LNCAP (cell line): ENCODE data around the gene MARK4.

Source experiments
- TF ChIP-seq, protein P1 (sequence below): fragments of 450-650 bp; IDR thresholded peaks from 2 replicates; pipeline ENCODE4 v1.5.1; 2017; ENCODE audit warnings: mild to moderate bottlenecking

The MARK4 gene

DNA sequence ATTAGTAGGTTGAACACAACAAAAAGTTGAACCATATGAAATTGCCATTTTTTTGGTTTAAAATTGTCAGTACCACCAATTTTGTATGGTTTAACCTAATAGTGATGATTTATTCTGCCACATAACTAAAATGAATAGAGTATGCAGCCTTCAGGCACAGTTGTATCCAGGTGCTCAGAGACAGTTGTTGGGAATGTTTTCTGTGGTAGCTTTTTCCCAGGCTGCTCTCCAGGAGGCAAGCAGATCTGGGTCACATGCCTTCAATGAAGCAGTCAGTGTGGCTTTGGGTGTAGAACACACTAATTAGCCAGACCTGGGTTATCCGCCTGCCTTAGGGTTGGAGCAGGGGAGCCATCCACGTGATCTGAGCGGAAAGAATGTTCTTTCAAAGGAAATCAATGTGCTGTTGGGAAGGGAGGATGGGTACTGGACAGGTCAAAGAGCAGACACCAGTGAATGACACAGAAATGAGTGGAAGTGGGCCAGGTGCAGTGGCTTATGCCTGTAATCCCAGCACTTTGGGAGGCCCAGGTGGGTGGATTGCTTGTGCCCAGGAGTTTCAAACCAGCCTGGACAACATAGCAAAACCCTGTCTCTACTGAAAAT is 28.6 kb downstream of the MARK4 start:
- TF ChIP-seq, protein P1, sequence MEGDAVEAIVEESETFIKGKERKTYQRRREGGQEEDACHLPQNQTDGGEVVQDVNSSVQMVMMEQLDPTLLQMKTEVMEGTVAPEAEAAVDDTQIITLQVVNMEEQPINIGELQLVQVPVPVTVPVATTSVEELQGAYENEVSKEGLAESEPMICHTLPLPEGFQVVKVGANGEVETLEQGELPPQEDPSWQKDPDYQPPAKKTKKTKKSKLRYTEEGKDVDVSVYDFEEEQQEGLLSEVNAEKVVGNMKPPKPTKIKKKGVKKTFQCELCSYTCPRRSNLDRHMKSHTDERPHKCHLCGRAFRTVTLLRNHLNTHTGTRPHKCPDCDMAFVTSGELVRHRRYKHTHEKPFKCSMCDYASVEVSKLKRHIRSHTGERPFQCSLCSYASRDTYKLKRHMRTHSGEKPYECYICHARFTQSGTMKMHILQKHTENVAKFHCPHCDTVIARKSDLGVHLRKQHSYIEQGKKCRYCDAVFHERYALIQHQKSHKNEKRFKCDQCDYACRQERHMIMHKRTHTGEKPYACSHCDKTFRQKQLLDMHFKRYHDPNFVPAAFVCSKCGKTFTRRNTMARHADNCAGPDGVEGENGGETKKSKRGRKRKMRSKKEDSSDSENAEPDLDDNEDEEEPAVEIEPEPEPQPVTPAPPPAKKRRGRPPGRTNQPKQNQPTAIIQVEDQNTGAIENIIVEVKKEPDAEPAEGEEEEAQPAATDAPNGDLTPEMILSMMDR: no peak

DNA sequence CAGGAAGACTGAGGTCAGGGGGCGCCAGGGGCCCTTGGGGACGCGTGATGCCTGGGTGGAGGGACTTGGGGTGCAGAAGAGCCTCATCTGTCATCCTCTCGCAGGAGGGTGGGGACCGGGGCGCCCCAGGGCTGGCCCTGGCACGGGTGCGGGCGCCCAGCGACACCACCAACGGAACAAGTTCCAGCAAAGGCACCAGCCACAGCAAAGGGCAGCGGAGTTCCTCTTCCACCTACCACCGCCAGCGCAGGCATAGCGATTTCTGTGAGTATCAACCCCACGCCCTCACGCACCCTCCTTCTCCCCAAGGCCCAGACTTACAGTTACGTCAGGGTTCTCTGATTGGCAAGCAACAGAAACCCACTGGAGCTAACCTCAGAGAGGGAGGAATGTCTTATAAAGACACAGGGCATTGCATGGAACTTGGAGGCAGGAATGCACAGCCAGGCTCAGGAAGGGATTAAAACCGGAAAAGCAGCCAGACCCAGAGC is 29.4 kb downstream of the MARK4 start:
- TF ChIP-seq, protein P1: no peak

DNA sequence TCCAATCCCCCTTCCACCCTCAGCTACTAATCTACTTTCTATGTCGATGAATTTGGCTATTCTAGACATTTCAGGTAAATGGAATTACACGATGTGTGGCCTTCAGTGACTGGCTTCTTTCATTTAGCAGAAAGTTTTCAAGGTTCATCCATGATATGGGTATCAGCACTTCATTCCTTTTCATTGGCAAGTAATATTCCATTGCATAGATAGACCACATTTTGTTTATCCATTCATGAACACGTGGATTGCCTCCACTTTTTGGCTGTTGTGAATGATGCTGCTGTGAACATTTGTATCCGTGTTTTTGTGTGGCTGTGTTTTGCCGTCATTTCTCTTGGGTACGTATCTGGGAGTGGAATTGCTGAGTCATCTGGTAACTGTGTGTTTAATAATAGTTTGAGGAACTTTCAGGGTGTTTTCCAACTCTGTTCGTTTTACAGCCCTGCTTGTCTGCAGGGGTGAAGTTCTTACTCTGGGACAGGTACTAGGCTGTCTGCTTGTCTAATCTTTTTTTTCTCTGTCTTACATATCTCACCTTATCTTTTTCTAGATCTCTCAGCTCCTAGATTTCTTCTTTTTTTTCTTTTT is 32.5 kb downstream of the MARK4 start:
- TF ChIP-seq, protein P1: no peak

DNA sequence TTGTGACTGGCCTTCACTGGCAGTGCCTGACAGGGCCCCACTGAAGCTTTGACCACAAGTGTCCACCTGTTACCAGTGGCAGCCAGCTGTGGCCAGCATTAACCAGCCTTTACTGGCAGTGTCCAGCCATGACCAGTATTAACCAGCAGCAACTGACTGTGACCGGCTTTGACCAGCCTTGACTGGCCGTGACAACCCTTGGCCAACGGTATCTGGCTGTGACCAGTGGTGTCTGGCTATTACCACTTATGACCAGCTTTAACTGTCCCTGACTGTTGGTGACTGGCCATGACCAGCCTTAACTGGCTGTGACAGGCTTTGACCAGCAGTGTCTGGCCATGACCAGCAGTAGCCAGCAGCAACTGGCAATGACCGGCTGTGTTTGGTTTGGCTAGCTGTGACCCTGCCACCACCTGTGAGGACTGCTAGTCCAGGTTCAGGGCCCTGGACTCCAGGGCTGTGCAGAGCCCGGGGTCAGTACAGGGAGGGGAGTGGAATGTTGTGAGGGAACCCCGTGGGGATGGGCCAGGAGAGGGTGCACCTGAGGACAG is 39.4 kb downstream of the MARK4 start:
- TF ChIP-seq, protein P1: no peak

DNA sequence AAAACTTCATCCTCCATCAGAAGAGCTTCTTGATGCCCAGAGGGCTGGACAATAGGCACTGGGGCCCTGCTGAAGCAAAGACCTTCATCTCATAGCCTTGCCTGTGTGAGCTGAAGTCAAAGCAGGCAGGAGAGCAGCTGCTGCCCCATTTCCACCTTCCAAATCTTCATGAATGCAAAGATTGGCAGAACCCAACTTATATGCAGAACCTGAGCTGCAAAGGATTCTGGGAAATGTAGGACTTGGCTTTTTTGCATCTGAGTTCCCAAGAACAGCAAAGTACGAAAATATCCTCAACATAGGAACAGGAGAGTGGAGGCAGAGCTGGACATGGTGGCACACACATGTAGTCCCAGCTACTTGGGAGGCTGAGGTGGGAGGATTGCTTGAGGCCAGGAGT is 40.8 kb downstream of the MARK4 start:
- TF ChIP-seq, protein P1: no peak

DNA sequence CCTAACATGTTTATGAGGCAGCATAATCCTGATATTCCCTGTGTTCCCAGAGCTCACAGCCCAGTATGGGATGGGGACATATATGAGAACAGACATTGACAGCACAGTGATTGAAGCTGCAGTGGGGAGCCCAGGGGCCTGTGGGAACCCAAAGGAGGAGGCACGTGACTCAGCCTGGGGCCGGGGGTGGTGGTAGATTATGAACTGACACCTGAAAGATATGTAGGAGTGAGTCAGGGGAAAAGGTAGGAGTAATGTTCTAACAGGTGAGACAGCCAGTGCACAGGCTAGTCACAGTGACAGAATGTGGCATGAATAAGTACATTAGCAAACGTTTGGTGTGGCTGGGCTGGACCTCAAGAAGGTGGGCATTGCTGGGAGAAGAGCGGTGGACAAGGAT is 42.6 kb downstream of the MARK4 start:
- TF ChIP-seq, protein P1: no peak

DNA sequence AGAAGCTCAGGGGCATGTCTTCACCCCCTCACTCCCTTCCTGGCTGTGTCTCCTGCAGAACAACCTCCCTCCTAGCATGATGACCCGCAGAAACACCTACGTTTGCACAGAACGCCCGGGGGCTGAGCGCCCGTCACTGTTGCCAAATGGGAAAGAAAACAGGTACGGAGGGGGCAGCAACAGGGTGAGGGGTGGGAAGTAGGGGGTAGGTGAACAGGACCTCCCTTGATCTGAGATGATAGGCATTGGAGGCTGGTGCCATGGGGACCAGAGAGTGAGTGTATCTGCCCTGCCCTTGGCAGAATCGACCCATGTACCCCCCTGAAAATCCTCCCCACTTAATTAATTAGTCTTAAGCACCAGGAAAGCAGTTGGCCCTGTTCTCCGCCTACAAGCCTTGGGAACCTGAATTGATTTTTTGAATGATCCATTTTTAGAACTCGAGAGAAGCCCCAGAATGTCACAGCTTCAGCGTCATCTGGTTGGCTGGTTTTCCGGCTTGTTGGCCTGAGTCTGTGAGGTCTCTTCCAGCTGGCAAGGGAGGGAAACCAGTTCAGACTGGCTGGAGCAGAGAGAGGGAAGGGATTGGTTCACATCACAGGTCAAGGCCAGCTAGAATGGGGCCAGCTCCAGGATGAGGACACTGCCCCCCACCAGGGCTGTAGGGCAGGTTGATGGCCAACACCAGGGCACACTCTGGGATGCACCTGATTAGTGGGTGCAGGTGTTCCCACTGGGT is 43.4 kb downstream of the MARK4 start:
- TF ChIP-seq, protein P1: no peak
